WERI-Rb-1 (cell line): ENCODE measurements around the gene NUMB.
"Not testable (repeated sequence)": the region's sequence is repeated elsewhere in the genome, so short reads cannot be mapped to it uniquely, and the experiment has no call there.

Source experiments
- DNase-seq: peaks from one replicate; pipeline ENCODE4 v3.0.0-alpha.2; 2020
- H3K27ac ChIP-seq: fragments of 250-450 bp; sonication (Bioruptor Pico); 2 replicates; pipeline ENCODE4 v1.5.1; 2020; ENCODE audit warnings: mild to moderate bottlenecking, moderate library complexity
- H3K27me3 ChIP-seq: fragments of 250-450 bp; sonication (Bioruptor Pico); 2 replicates; pipeline ENCODE4 v1.5.1; 2021; ENCODE audit warnings: mild to moderate bottlenecking, low read depth, moderate library complexity; ENCODE audit not compliant: insufficient read depth, severe bottlenecking
- H3K36me3 ChIP-seq: fragments of 250-450 bp; sonication (Bioruptor Pico); 2 replicates; pipeline ENCODE4 v1.5.1; 2020; ENCODE audit warnings: mild to moderate bottlenecking, moderate library complexity
- H3K4me3 ChIP-seq: 2 replicates; pipeline ENCODE4 v1.5.1; 2011; ENCODE audit warnings: low read depth, mild to moderate bottlenecking, control low read depth, low read length
- H3K9me3 ChIP-seq: fragments of 250-450 bp; sonication (Bioruptor Pico); 2 replicates; pipeline ENCODE4 v1.5.1; 2021; ENCODE audit warnings: mild to moderate bottlenecking, moderate library complexity; ENCODE audit not compliant: severe bottlenecking
- CTCF ChIP-seq: IDR thresholded peaks from 2 replicates; pipeline ENCODE4 v1.5.1; 2011; ENCODE audit warnings: low read depth, mild to moderate bottlenecking, control low read depth, inconsistent platforms, low read length

NUMB gene

DNA sequence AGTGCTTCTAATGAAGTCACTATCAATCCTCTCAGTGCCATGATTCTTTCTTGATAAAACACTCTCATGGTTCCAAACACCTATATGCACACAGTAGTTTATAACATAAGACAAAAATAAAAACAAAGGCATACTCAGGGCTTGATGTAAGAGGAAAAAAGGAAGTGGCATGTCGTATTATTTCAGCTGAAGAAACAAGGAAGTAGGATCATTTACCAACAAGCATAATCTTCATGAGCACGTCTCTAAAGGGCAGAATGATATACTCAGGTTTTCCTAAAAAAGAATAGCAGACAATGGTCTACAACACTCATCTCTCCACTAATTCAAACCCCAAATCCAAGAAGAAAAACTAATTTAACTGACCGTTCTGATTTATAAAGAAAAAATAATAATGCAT is 33.9 kb downstream of the NUMB start:
- no peak overlapping the region for H3K4me3 ChIP-seq
- H3K36me3 ChIP-seq: peaks cover 26% of the 10 kb centered on the region
- no peak overlapping the region for H3K27ac ChIP-seq
- DNase-seq: no peak
- H3K9me3 ChIP-seq: no peaks in the 10 kb centered on the region
- no peaks in the 10 kb centered on the region for H3K27me3 ChIP-seq
- no peak for TF ChIP-seq CTCF

- not testable (repeated sequence) for H3K9me3 ChIP-seq, H3K4me3 ChIP-seq, DNase-seq, H3K27ac ChIP-seq, H3K27me3 ChIP-seq
- peaks cover 31% of the 10 kb centered on the region for H3K36me3 ChIP-seq
These were observed 35.3 kb downstream of the NUMB start for GRCh38 chr14:73423092-73423491.

DNA sequence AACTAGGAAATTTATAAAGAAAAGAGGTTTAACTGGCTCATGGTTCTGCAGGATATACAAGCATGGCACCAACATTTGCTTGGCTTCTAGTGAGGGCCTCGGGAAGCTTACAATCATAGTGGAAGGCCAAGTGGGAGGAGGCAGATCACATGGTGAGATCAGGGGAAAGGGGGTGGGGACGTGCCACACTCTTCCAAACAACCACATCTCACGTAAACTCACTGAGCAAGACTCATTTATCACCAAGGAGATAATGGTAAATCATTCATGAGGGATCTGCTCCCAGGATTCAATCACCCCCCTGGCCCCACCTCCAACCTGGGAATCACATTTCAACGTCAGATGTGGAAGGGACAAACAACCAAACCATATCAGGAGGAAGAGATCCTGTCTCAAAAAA is 35.8 kb downstream of the NUMB start:
- peaks cover 37% of the 10 kb centered on the region for H3K36me3 ChIP-seq
- no peak overlapping the region for H3K4me3 ChIP-seq
- no peaks in the 10 kb centered on the region for H3K27me3 ChIP-seq
- DNase-seq: no peak
- H3K27ac ChIP-seq: no peak overlapping the region
- no peaks in the 10 kb centered on the region for H3K9me3 ChIP-seq
- no peak for TF ChIP-seq CTCF

DNA sequence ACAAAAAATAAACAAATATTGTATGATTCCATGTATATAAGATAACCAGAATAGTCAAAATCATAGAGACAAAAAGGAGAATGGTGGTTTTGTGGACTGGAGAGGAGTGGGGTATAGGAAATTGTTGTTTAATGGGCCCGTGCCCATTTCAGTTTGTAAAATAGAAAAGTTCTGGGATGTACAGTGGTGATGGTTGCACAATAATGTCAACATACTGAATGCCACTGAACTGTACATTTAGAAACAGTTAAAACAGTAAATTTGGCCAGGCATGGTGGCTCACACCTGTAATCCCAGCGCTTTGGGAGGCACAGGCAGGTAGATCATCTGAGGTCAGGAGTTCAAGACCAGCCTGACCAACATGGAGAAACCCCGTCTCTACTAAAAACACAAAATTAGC is 40.1 kb downstream of the NUMB start:
- TF ChIP-seq CTCF: no peak
- DNase-seq: no peak
- H3K27ac ChIP-seq: no peak overlapping the region
- H3K9me3 ChIP-seq: peaks cover 2% of the 10 kb centered on the region
- peaks cover 43% of the 10 kb centered on the region for H3K36me3 ChIP-seq
- H3K4me3 ChIP-seq: no peak overlapping the region
- no peaks in the 10 kb centered on the region for H3K27me3 ChIP-seq

DNA sequence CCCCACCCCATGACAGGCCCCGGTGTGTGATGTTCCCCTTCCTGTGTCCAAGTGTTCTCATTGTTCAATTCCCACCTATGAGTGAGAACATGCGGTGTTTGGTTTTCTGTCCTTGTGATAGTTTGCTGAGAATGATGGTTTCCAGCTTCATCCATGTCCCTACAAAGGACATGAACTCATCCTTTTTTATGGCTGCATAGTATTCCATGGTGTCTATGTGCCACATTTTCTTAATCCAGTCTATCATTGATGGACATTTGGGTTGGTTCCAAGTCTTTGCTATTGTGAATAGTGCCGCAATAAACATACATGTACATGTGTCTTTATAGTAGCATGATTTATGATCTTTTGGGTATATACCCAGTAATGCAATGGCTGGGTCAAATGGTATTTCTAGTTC is 52.1 kb downstream of the NUMB start:
- H3K27me3 ChIP-seq, DNase-seq, H3K4me3 ChIP-seq, H3K27ac ChIP-seq, H3K9me3 ChIP-seq: not testable (repeated sequence)
- peaks cover 51% of the 10 kb centered on the region for H3K36me3 ChIP-seq

DNA sequence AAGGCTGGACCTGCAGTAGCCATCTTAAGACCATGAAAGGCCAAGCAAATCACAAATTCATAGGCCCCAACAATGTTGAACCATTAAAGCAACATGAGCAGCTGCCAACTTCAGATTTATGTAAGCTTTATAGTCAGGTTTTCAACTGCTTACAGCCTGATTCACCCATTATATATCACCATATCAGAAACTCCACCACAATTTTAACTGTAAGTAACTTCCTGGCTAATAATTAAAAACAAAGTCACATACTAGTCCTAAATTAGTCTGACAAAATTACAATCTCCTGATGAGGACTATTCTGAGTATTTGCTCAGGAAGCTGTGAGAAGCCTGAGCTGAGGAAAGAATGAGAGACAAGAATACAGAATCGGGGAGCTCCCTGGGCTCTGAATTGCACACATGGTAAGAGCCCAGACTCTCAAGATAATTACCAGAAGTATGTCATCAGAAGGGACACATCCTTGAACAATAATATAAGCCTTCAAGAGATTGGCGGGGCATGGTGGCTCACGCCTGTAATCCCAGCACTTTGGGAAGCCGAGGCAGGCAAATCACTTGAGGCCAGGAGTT is 55.1 kb downstream of the NUMB start:
- Histone ChIP-seq H3K27me3 (no peaks in the 10 kb centered on the region), H3K27ac (no peak overlapping the region), H3K4me3 (no peak overlapping the region), H3K36me3 (peaks cover 38% of the 10 kb centered on the region), H3K9me3 (no peaks in the 10 kb centered on the region)
- no peak for DNase-seq
- TF ChIP-seq CTCF: no peak

GRCh38 chr14:73402579-73402978 is 55.8 kb downstream of the NUMB start:
- H3K9me3 ChIP-seq: no peaks in the 10 kb centered on the region
- no peak overlapping the region for H3K27ac ChIP-seq
- peaks cover 34% of the 10 kb centered on the region for H3K36me3 ChIP-seq
- no peak for TF ChIP-seq CTCF
- no peak overlapping the region for H3K4me3 ChIP-seq
- DNase-seq: no peak
- no peaks in the 10 kb centered on the region for H3K27me3 ChIP-seq
